GM19397 (cell line): ENCODE results near the gene NRAS.

Experiments
- ATAC-seq: cut with Tn5 transposase; IDR thresholded peaks from one replicate; pipeline ENCODE4 v1.9.1; 2021; ENCODE audit warnings: mild to moderate bottlenecking, moderate library complexity; ENCODE audit not compliant: unreplicated experiment

The NRAS gene

GRCh38 chr1:114728553-114728952 lies 12.0 kb upstream of the NRAS start:
- ATAC-seq, result no peak

GRCh38 chr1:114725230-114725629 lies 8.7 kb upstream of the NRAS start:
- no peak for ATAC-seq

DNA sequence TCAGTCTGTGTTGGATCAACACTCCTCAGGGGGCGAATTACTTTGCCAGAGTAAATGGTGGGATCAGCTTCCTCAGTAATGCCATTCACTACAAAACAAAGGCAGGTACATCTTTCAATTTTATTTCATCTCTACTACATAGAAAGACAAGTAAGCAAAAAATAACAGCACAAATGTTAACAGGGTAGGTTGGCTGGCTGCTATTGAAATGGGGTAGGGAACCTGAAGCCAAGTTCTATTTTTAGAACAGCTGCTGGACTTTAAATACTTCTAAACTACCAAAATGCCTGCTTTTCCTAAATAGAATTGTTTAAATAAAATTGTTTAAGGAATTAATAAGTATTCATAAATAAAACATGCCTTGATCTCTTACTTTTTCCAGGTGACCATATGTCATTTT lies 7.3 kb upstream of the NRAS start:
- ATAC-seq, result no peak

DNA sequence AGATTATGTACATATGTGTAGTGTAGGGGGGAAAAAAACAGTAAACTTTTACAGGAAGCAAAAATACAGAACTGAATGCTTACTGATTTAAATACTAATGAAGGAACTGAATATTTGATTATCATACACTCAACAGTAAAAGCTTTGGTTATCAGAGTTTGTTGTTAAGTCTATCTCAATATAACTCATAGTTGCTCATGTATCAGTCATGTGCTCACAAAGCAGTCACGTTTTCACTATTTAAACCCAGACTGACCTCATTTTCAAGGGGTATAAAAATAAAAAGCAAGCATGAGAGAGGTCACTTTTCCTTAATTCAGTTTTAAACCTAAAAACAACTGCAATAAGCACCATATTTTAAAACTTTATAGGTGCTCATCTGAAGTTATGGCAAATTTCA lies 6.9 kb upstream of the NRAS start:
- no peak for ATAC-seq

- ATAC-seq, result no peak
Measured at GRCh38 chr1:114720492-114720891, 3.9 kb upstream of the NRAS start.

DNA sequence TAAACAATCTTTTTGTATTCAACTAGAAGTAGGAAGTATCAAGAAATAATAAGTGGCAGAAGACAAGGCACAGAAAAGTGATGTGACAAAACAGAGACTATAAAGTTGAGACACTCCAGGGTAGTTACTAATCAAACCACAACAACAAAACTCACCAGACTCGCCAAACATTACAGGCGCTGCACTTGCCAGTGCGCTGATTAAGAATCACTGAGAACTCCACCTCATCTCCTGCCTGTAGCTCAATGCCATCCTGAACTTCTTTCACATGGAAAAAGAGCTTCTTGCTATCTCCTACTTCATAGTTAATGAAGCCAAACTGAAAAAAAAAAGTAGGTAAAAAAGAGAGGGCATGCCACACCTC lies 2.8 kb upstream of the NRAS start:
- ATAC-seq, result no peak

GRCh38 chr1:114718661-114719423 lies 2.3 kb upstream of the NRAS start:
- ATAC-seq, result no peak

- ATAC-seq, result peak; percentile 2
Measured at GRCh38 chr1:114715952-114716303, 643 bp downstream of the NRAS start.

DNA sequence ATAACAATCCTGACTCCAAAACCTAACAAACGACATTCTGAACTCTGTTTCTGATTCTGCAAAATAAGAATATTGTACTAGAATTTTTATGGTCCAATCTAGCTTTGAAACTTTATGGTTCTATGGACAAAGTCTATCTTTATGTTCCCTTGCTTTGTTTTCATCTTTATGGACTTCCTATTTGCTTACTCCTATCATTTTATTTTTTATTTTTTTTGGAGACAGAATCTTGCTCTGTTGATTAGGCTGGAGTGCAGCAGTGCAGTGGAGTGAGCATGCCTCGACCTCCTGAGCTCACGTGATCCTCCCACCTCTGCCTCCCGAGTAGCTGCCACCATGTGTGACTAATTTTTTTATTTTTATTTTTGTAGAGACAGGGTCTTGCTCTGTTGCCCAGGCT lies 3.6 kb downstream of the NRAS start:
- no peak for ATAC-seq

GRCh38 chr1:114710360-114710759 lies 6.2 kb downstream of the NRAS start:
- no peak for ATAC-seq

GRCh38 chr1:114707604-114708003 lies 9.0 kb downstream of the NRAS start:
- ATAC-seq, result no peak

GRCh38 chr1:114703242-114703641 lies 13.3 kb downstream of the NRAS start:
- ATAC-seq, result no peak

DNA sequence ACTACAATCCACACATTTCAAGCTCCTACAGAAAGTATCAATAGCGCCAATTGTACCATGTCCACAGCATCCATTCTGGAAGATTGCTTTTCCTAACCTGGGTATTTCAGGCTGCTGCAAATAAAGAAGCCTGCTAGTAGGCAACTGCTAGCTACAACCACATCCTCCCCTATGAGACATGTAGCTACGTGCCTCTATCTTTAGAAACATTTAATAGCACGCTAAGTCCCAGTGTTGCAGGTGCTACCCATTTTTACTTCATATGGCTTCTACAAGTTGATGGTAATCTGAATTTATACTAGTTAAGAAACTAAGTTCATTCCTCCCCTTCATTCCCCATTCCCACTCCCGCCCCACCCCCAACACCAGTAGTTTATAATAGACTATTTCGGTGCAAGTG lies 13.8 kb downstream of the NRAS start:
- ATAC-seq, result no peak

DNA sequence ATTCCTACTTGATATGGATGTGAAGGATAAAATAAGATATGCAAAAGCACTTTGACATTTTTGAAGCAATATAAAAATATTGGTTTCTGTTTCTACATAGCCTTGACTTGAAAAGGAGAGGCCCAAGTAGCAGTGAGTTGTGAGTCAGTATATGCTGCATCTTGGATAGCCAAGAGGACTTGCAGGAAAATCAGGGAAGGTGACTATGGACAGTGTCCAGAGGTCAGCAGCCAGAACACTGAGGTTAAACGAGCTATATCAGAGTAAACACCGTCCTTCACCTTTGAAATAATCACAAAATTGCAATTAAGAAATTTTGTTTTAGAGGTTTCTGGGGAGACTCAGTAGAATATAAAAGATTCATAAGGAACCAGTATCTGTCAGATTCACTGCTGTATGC lies 14.6 kb downstream of the NRAS start:
- ATAC-seq, result no peak

- ATAC-seq, result no peak
Measured at GRCh38 chr1:114700036-114700600, 16.5 kb downstream of the NRAS start.

DNA sequence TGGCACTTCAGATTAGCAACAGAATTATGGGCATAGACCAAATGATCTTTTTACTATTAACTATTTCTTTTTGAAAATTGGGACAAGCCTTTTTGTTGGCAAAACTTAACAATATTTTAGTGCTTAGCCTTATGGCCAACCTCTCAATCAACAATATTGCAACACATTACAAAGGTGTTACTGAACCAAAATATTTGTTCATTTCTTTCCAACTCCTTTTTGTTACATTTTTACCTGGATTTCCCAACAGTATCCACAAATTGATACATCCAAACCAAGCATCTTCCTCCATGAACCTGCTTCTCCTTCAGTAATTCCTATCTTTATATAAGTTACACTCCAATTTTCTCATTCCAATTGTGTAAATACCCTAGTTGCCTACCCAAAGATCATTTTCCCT lies 19.8 kb downstream of the NRAS start:
- ATAC-seq, result no peak

GRCh38 chr1:114695430-114696058 lies 21.0 kb downstream of the NRAS start, which contains the start of gene AMPD1:
TSS of gene AMPD1 (minus strand) at chr1:114695546. CDS start at chr1:114695471, 75 bp downstream.
- no peak for ATAC-seq

DNA sequence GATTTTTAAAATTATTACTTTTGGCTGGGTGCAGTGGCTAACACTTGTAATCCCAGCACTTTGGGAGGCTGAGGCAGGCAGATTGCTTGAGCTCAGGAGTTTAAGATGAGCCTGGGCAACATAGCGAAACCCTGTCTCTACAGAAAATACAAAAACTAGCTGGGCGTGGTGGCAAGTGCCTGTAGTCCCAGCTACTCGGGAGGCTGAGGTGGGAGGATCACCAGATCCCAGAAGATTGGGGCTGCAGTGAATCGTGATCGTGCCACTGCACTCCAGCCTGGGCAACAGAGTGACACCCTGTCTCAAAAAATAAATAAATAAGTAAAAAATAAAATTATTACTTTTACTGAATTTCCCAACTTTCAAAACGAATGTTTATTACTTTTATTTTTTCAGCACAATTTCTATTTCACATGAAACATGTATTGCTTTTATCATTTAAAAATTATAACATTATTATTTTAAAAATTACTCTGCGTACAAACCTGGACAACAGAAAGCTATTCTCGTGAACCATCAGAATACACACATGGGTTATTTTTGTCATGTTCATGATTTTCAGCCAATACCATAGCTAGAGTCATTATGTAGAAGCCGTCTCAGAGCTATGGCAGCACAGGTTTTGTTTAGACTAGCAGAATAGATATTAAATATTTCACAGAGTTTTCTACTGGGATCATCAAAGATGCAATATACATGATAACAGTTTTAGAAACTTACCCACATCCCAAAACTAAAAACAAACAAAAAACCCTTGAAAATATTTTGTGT lies 21.8 kb downstream of the NRAS start:
- ATAC-seq, result no peak

GRCh38 chr1:114692947-114693346 lies 23.6 kb downstream of the NRAS start:
- no peak for ATAC-seq

DNA sequence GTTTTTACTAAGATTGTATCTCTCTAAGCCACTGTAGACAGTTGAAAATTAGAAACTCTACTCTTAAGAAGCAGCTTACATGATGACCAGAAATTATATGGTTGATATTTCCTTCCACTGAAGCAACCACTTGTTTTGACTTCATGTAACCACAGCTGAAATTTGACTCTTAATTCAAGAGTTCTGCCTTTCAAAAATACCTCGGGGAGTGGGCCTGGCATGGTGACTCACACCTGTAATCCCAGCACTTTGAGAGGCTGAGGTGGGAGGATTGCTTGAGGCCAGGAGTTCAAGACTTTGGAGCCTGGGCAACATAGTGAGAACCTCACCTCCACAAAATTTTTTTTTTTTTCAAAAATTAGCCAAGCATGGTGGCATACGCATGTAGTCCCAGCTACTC lies 25.5 kb downstream of the NRAS start:
- ATAC-seq, result no peak

DNA sequence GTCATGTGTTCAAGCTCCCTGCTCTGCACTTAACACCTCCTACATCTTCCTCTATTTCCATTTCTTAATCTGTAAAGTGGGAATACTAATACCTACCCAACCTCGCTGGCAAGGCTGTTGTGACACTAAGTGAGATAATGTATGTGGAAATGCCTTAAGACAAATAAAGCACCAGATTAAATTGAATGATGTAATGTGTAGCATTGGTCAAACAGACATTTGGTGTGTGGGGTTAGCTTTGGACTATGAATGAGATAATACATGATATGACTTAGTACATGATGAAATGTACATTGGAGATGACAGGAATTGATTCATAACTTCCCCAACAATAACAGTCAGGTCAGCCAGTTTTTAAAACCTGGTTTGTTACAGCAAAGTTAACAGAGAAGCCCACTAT lies 26.4 kb downstream of the NRAS start:
- ATAC-seq, result no peak

GRCh38 chr1:114688526-114688925 lies 28.0 kb downstream of the NRAS start:
- no peak for ATAC-seq
